GM20431 (cell line): ENCODE measurements around the gene FRRS1L.

Experiments used
- in situ Hi-C: fragments of 300-500 bp; cut with MseI, MboI; formaldehyde crosslinking; loops from one replicate; pipeline ENCODE4 v1.15.0; 2020; ENCODE audit warnings: low sequenced_read_pairs; ENCODE audit not compliant: unreplicated experiment

FRRS1L gene

GRCh38 chr9:109179801-109180523 is 12.9 kb upstream of the FRRS1L start:
- in situ Hi-C loops: no loop called here

- in situ Hi-C loops: no loop called here
These were observed 9.9 kb upstream of the FRRS1L start for GRCh38 chr9:109176963-109177362.

GRCh38 chr9:109176386-109176785 is 9.3 kb upstream of the FRRS1L start:
- in situ Hi-C loops: no loop called here

GRCh38 chr9:109172935-109173334 is 5.9 kb upstream of the FRRS1L start:
- in situ Hi-C loops: no loop called here

GRCh38 chr9:109171926-109172325 is 4.9 kb upstream of the FRRS1L start:
- in situ Hi-C loops: no loop called here

GRCh38 chr9:109168170-109168569 is 1.1 kb upstream of the FRRS1L start:
- in situ Hi-C loops: no loop called here

GRCh38 chr9:109167716-109168115 is 667 bp upstream of the FRRS1L start:
- in situ Hi-C loops: no loop called here

- in situ Hi-C loops: no loop called here
These were observed 778 bp downstream of the FRRS1L start for GRCh38 chr9:109166171-109166770.

- in situ Hi-C loops: no loop called here
These were observed 3.0 kb downstream of the FRRS1L start for GRCh38 chr9:109164042-109164441.

- in situ Hi-C loops: no loop called here
These were observed 3.9 kb downstream of the FRRS1L start for GRCh38 chr9:109163194-109163593.

- in situ Hi-C loops: no loop called here
These were observed 4.4 kb downstream of the FRRS1L start for GRCh38 chr9:109162677-109163076.

GRCh38 chr9:109161471-109161870 is 5.6 kb downstream of the FRRS1L start:
- in situ Hi-C loops: no loop called here

- in situ Hi-C loops: no loop called here
These were observed 7.5 kb downstream of the FRRS1L start for GRCh38 chr9:109159583-109159982.

GRCh38 chr9:109158651-109159050 is 8.4 kb downstream of the FRRS1L start:
- in situ Hi-C loops: no loop called here

- in situ Hi-C loops: no loop called here
These were observed 10.3 kb downstream of the FRRS1L start for GRCh38 chr9:109156708-109157107.

GRCh38 chr9:109150925-109151545 is 16.0 kb downstream of the FRRS1L start:
- in situ Hi-C loops: no loop called here

GRCh38 chr9:109149722-109150121 is 17.3 kb downstream of the FRRS1L start:
- in situ Hi-C loops: no loop called here

GRCh38 chr9:109149089-109149488 is 18.0 kb downstream of the FRRS1L start:
- in situ Hi-C loops: no loop called here

- in situ Hi-C loops: no loop called here
These were observed 22.0 kb downstream of the FRRS1L start for GRCh38 chr9:109145051-109145450.

- in situ Hi-C loops: no loop called here
These were observed 23.0 kb downstream of the FRRS1L start for GRCh38 chr9:109143881-109144562.

GRCh38 chr9:109141375-109141774 is 25.7 kb downstream of the FRRS1L start:
- in situ Hi-C loops: no loop called here
